Upper lobe of right lung (tissue), 1 donor: ENCODE results near the gene NDOR1. TPM values are rescaled to one million over a fixed set of nuclear protein-coding genes. Genes with fewer than 3 reads are reported as not detected.
"Not testable (repeated sequence)": the region's sequence is repeated elsewhere in the genome, so short reads cannot be mapped to it uniquely, and the experiment has no call there.

Source experiments
- ATAC-seq: fragments of 200-7000 bp; cut with Tn5 transposase; one replicate; pipeline ENCODE4 v1.9.1; 2020; ENCODE audit warnings: mild to moderate bottlenecking, moderate library complexity
- DNase-seq: peaks from one replicate; pipeline ENCODE4 v3.0.0-alpha.2; 2020
- H3K27ac ChIP-seq: fragments of 200-600 bp; one replicate; pipeline ENCODE4 v1.8.0; 2022
- H3K27me3 ChIP-seq: fragments of 200-600 bp; one replicate; pipeline ENCODE4 v1.8.0; 2022; ENCODE audit warnings: mild to moderate bottlenecking
- H3K36me3 ChIP-seq: fragments of 200-600 bp; one replicate; pipeline ENCODE4 v1.8.0; 2022
- H3K4me1 ChIP-seq: fragments of 200-600 bp; one replicate; pipeline ENCODE4 v1.8.0; 2022
- H3K4me3 ChIP-seq: fragments of 200-600 bp; one replicate; pipeline ENCODE4 v1.8.0; 2022; ENCODE audit warnings: mild to moderate bottlenecking
- H3K9me3 ChIP-seq: fragments of 200-600 bp; one replicate; pipeline ENCODE4 v1.8.0; 2022
- CTCF ChIP-seq: fragments of 200-600 bp; IDR thresholded peaks from one replicate; pipeline ENCODE4 v1.8.0; 2022; ENCODE audit warnings: antibody characterized with exemption
- intact Hi-C: fragments of 100-400 bp; cut with DNase I; formaldehyde crosslinking; loops from one replicate; pipeline ENCODE4 v1.11.0; 2022
- total RNA-seq: library from RNA; stranded (reverse); fragmentation: NEBNext Ultra II Directional; extraction: Animal tissue kit (Norgen Biotek cat#: 25700); gene quantifications from one replicate; pipeline ENCODE4 v1.2.1, GENCODE V29; 2021
- donor health status: DM: no; HTN: yes; CAD: no; lungs with severe emphysema.

NDOR1 gene
- total RNA-seq, 1 donor from 2014 or later: 16.7 TPM

- no peak for TF ChIP-seq CTCF
- H3K36me3 ChIP-seq: peaks cover 21% of the 10 kb centered on the region
- H3K9me3 ChIP-seq: no peaks in the 10 kb centered on the region
- H3K4me1 ChIP-seq: peaks cover 50% of the 10 kb centered on the region
- intact Hi-C loops: no loop called here
- DNase-seq (peak; percentile 93), ATAC-seq (peak; percentile 67)
- peak overlapping the region; percentile 74 for H3K4me3 ChIP-seq
- H3K27me3 ChIP-seq: peaks cover 4% of the 10 kb centered on the region
- H3K27ac ChIP-seq: peak overlapping the region; percentile 93
These were observed 34.9 kb downstream of the NDOR1 start for GRCh38 chr9:137240318-137240840.

- DNase-seq (peak; percentile 99), ATAC-seq (peak; percentile 87)
- Histone ChIP-seq H3K4me1 (peaks cover 50% of the 10 kb centered on the region), H3K36me3 (peaks cover 21% of the 10 kb centered on the region), H3K27ac (peak within 1 kb of the TSS; percentile 93), H3K27me3 (peaks cover under 1% of the 10 kb centered on the region), H3K4me3 (peak within 1 kb of the TSS; percentile 92), H3K9me3 (no peaks in the 10 kb centered on the region)
- TF ChIP-seq CTCF: no peak
- intact Hi-C loops: no loop called here
These were observed 35.5 kb downstream of the NDOR1 start, which contains the start of gene TUBB4B for GRCh38 chr9:137240841-137241489. TUBB4B (plus strand) TSS chr9:137241287; CDS start chr9:137241361, 74 bp downstream.

GRCh38 chr9:137241490-137242268, 36.2 kb downstream of the NDOR1 start:
- no peaks in the 10 kb centered on the region for H3K27me3 ChIP-seq
- peaks cover 21% of the 10 kb centered on the region for H3K36me3 ChIP-seq
- H3K9me3 ChIP-seq: no peaks in the 10 kb centered on the region
- intact Hi-C loops: no loop called here
- ATAC-seq: peak; percentile 28
- peak overlapping the region; percentile 86 for H3K27ac ChIP-seq
- peak; percentile 85 for DNase-seq
- peak overlapping the region; percentile 92 for H3K4me3 ChIP-seq
- H3K4me1 ChIP-seq: peaks cover 44% of the 10 kb centered on the region
- TF ChIP-seq CTCF: no peak

GRCh38 chr9:137242269-137243203, 37.0 kb downstream of the NDOR1 start:
- H3K27me3 ChIP-seq: no peaks in the 10 kb centered on the region
- H3K4me3 ChIP-seq: peak overlapping the region; percentile 92
- H3K9me3 ChIP-seq: no peaks in the 10 kb centered on the region
- H3K4me1 ChIP-seq: peaks cover 44% of the 10 kb centered on the region
- ATAC-seq: no peak
- no peak for DNase-seq
- intact Hi-C loops: no loop called here
- peak overlapping the region; percentile 86 for H3K27ac ChIP-seq
- H3K36me3 ChIP-seq: peaks cover 21% of the 10 kb centered on the region
- no peak for TF ChIP-seq CTCF

GRCh38 chr9:137243266-137243625, 37.7 kb downstream of the NDOR1 start:
- Histone ChIP-seq H3K4me1 (peaks cover 45% of the 10 kb centered on the region), H3K36me3 (peaks cover 21% of the 10 kb centered on the region)
- H3K4me3 ChIP-seq, H3K27me3 ChIP-seq, ATAC-seq, intact Hi-C loops, H3K27ac ChIP-seq, DNase-seq, H3K9me3 ChIP-seq: not testable (repeated sequence)
